Epithelial cell of proximal tubule (primary cell): ENCODE data around the gene ARHGAP40. TPM values are rescaled to one million over a fixed set of nuclear protein-coding genes. Genes with fewer than 3 reads are reported as not detected.

Source experiments
- DNase-seq: peaks from one replicate; pipeline ENCODE4 v3.0.0-alpha.2; 2011; ENCODE audit warnings: low read depth
- H3K4me3 ChIP-seq: 2 replicates; pipeline ENCODE4 v1.5.1; 2011; ENCODE audit warnings: low read depth, mild to moderate bottlenecking, low read length
- total RNA-seq: library from RNA; depleted of rRNA; stranded (reverse); fragments of >200 nt; gene quantifications from 2 replicates; pipeline ENCODE4 v1.2.3, GENCODE V29; 2015
- TF ChIP-seq, protein P1 (sequence below): conservative IDR thresholded peaks from 2 replicates; pipeline ENCODE4 v1.5.1; 2012; ENCODE audit warnings: low read depth, mild to moderate bottlenecking, low read length

ARHGAP40 gene
- total RNA-seq, 1 donor from 2014 or later: 5.6 TPM

DNA sequence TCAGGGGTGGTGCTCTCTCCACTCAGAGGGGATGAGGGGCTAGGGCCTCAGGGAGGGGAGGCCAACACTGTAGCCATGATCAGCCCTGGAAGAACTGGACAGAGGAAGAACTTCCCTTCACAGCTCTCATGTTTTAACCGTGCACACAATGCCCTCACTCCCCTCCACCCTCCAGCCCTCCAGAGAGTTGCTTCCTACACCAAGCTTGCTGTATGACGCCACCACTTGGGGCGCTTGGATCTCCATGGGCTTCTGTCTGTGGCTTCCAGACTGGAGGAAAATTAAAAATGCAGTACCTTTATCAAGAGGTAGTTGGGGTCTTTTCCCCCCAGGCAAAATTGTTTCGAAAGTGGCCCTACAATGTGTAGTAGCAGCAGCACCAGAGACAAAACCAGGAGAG lies 48.4 kb downstream of the ARHGAP40 start:
- H3K4me3 ChIP-seq: no peak overlapping the region
- no peak for DNase-seq
- TF ChIP-seq, protein P1, sequence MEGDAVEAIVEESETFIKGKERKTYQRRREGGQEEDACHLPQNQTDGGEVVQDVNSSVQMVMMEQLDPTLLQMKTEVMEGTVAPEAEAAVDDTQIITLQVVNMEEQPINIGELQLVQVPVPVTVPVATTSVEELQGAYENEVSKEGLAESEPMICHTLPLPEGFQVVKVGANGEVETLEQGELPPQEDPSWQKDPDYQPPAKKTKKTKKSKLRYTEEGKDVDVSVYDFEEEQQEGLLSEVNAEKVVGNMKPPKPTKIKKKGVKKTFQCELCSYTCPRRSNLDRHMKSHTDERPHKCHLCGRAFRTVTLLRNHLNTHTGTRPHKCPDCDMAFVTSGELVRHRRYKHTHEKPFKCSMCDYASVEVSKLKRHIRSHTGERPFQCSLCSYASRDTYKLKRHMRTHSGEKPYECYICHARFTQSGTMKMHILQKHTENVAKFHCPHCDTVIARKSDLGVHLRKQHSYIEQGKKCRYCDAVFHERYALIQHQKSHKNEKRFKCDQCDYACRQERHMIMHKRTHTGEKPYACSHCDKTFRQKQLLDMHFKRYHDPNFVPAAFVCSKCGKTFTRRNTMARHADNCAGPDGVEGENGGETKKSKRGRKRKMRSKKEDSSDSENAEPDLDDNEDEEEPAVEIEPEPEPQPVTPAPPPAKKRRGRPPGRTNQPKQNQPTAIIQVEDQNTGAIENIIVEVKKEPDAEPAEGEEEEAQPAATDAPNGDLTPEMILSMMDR: no peak

DNA sequence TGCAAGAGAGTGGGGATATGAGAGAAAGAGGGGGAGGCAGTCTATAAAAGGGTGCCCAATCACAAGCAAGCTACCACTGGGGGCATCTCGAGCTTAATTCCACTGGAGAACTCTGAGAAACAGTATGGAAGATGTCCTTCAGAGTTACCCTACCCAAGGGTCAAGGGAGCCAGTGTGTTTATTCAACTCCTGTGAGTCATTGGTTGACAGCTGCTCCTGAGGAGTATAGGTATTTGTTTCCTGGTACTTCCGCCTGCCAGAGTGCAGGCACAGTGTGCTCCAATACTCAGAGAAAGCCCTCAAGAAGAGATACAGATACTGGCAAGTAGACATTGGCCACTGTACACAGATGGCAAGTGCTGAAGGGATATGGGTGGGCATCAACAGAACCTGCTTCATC lies 49.5 kb downstream of the ARHGAP40 start:
- no peak for DNase-seq
- TF ChIP-seq, protein P1: no peak
- no peak overlapping the region for H3K4me3 ChIP-seq

DNA sequence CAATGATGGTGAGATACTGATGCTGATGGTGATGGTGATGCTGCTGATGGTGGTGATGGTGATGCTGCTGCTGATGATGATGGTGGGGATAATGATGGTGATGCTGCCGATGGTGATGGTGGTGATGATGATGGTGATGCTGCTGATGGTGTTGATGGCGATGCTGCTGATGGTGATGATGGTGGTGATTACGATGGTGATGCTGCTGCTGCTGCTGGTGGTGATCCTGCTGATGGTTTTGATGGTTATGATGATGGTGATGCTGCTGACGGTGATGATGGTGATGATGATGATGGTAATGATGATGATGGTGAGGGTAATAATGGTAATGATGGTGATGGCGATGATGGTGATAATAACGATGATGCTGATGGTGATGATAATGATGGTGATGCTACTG lies 50.0 kb downstream of the ARHGAP40 start:
- no peak overlapping the region for H3K4me3 ChIP-seq
- DNase-seq: no peak
- TF ChIP-seq, protein P1: no peak

DNA sequence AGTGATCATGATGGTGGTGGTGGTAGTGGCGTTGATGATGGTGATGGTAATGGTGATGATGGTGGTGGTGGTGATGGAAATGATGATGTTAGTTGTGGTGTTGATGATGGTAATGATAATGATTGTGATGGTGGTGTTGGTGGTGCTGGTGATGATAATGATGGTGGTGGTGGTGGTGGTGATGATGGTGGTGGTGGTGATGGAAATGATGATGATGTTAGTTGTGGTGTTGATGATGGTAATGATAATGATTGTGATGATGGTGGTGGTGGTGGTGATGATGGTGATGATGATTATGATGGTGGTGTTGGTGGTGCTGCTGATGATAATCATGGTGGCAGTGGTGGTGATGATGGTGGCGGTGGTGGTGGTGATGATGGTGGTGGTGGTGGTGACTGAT lies 51.4 kb downstream of the ARHGAP40 start:
- no peak for DNase-seq
- TF ChIP-seq, protein P1: no peak
- no peak overlapping the region for H3K4me3 ChIP-seq

DNA sequence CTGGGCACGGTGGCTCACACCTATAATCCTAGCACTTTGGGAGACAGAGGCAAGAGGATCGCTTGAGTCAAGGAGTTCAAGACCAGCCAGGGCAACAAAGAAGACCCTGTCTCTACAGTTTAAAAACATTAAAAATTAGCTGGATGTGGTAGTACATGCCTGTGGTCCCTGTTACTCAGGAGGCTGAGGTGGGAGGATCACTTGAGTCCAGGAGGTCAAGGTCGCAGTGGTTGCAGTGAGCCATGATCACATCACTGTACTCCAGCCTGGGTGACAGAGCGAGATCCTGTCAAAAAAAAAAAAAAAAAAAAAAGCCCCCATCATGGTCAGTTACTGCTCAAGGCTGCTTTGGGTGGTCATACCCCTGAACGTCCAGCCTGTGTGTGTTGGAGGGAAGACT lies 55.8 kb downstream of the ARHGAP40 start:
- DNase-seq: no peak
- no peak overlapping the region for H3K4me3 ChIP-seq
- TF ChIP-seq, protein P1: no peak

DNA sequence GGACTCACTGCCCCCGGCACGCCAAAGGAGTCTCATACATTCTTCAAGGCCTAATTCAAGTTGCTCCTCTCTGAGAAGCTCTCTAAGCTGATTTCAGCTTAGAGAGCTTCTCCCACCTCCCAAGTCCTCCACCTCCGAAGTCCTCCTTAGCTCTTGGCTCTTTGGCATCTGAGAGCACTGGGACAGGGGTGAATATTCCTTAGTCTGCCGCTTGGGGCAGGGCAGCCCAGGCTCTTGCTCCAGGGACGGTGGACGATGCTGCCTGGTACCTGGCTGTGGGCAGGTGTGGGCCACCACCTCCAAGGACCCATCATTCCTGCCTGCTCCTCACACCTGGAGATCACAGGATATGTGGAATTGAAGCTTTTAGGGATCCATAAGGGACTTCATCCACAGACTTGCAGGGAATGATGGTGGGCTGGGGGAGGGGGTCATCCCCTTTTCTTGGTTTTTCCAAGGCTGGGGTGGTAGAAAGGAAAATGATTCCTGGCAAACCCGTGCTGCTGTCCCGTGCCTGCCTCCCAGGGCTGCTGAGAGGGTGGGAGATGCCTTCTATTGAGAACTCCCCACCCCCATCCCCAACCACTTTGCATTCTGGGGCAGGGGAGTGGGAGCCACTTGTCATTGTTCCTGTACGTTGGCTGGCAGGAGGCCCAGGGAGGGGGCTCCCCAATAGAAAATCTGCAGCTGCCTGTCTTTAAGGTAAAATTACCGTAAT lies 57.4 kb downstream of the ARHGAP40 start:
- TF ChIP-seq, protein P1: peak; percentile 73
- no peak overlapping the region for H3K4me3 ChIP-seq
- no peak for DNase-seq

DNA sequence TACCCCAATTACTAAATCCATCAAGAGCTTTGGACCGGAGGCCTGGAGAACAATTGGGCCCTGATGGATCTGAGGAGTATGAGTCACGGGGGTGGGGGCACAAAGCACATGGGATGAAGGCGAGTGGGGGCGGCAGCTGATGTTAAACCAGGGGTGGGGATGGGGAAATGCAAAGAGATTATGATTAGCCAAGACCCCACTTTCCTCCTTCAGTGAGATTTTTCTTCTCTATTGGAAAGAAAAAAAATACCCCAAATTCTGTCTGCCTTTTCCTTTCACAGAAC lies 57.9 kb downstream of the ARHGAP40 start:
- TF ChIP-seq, protein P1: no peak
- no peak for DNase-seq
- H3K4me3 ChIP-seq: no peak overlapping the region
